HCT116 (cell line): ENCODE data around the gene CDH23. TPM values are rescaled to one million over a fixed set of nuclear protein-coding genes. Genes with fewer than 3 reads are reported as not detected.

ENCODE experiments used
- ATAC-seq: fragments of 200-7000 bp; cut with Tn5 transposase; 2 replicates; pipeline ENCODE4 v1.9.1; 2020; ENCODE audit warnings: mild to moderate bottlenecking, moderate library complexity
- BruUV-seq: library from RNA; stranded (reverse); fragments of 400-500 nt; replicated peaks from 2 replicates; lab custom pipeline; 2021; lab: Mats Ljungman, UMichigan
- CTCF ChIA-PET: fragments of 300-600 bp; sonication (Branson Sonifier 250); formaldehyde crosslinking; loops from one replicate; lab custom pipeline; 2021; ENCODE audit warnings: antibody characterized with exemption; lab: Charles Lee
- POLR2A ChIA-PET: fragments of 300-600, 350-600 bp; sonication (Branson Sonifier 250); formaldehyde crosslinking; loops from one replicate; lab custom pipeline; 2021; ENCODE audit warnings: antibody characterized with exemption; lab: Charles Lee
- RAD21 ChIA-PET, 2 experiments: fragments of 300-600 bp; sonication (Branson Sonifier 250); formaldehyde crosslinking; loops; one replicate each; lab custom pipeline; 2023; ENCODE audit warnings: low total read pairs in 2 of 2; ENCODE audit not compliant: uncharacterized antibody in 2 of 2, unreplicated experiment in 2 of 2, low non-redundant PET in 1 of 2; lab: Charles Lee
- DNase-seq: peaks from one replicate; pipeline ENCODE4 v3.0.0-alpha.2; 2010; ENCODE audit warnings: low read depth, low spot score
- H2AFZ ChIP-seq: fragments of 200-600 bp; shearing (Covaris generic), sonication (generic); 2 replicates; pipeline ENCODE4 v1.6.1; 2017; ENCODE audit warnings: low read depth, mixed run types, mixed read lengths, antibody characterized with exemption, low read length; ENCODE audit not compliant: poor library complexity, severe bottlenecking
- H3K27ac ChIP-seq: 2 replicates; pipeline ENCODE4 v1.5.1; 2012; ENCODE audit warnings: low read depth, low read length
- H3K27me3 ChIP-seq: fragments of 200-600 bp; sonication (generic); 2 replicates; pipeline ENCODE4 v1.6.1; 2016; ENCODE audit warnings: mixed run types, low read length, mixed read lengths; ENCODE audit not compliant: insufficient read depth
- H3K36me3 ChIP-seq, 2 experiments: fragments of 200-500 bp in 1 of 2; fragments of 200-600 bp in 1 of 2; sonication (Bioruptor generic) in 1 of 2; sonication (generic) in 1 of 2; 2 replicates each; pipeline versions ENCODE4 v1.5.1 to v1.6.1; 2014 to 2016; ENCODE audit warnings: low read length in 2 of 2, inconsistent platforms in 1 of 2, mixed read lengths in 1 of 2, mixed run types in 1 of 2; ENCODE audit not compliant: insufficient read depth in 2 of 2, control insufficient read depth in 1 of 2
- H3K4me1 ChIP-seq, 2 experiments: fragments of 200-600 bp in 1 of 2; sonication (generic) in 1 of 2; 2 replicates each; pipeline versions ENCODE4 v1.5.1 to v1.6.1; 2012 to 2017; ENCODE audit warnings: low read length in 2 of 2, inconsistent platforms in 1 of 2, mild to moderate bottlenecking in 1 of 2, mixed read lengths in 1 of 2, mixed run types in 1 of 2, moderate library complexity in 1 of 2; ENCODE audit not compliant: insufficient read depth in 2 of 2, control insufficient read depth in 1 of 2
- H3K4me2 ChIP-seq: fragments of 200-600 bp; sonication (generic); 2 replicates; pipeline ENCODE4 v1.6.1; 2017; ENCODE audit warnings: mixed run types, low read length, mixed read lengths
- H3K4me3 ChIP-seq, 2 experiments: fragments of 200-600 bp in 1 of 2; sonication (generic) in 1 of 2; replicated peaks in 1 of 2; 2 replicates each; pipeline ENCODE4 v1.5.1; 2011 to 2016; ENCODE audit warnings: low read length in 2 of 2, control low read depth in 1 of 2, low read depth in 1 of 2, mild to moderate bottlenecking in 1 of 2, mixed read lengths in 1 of 2, mixed run types in 1 of 2
- H3K79me2 ChIP-seq: fragments of 200-600 bp; sonication (generic); 2 replicates; pipeline ENCODE4 v1.6.1; 2017; ENCODE audit warnings: mild to moderate bottlenecking, mixed run types, low read length, moderate library complexity, mixed read lengths; ENCODE audit not compliant: insufficient read depth
- H3K9ac ChIP-seq: fragments of 200-600 bp; sonication (generic); 2 replicates; pipeline ENCODE4 v1.6.1; 2016; ENCODE audit warnings: low read length, mixed read lengths
- H3K9me2 ChIP-seq: fragments of 200-600 bp; sonication (generic), shearing (Covaris generic); 2 replicates; pipeline ENCODE4 v1.6.1; 2017; ENCODE audit warnings: mixed run types, mild to moderate bottlenecking, moderate library complexity; ENCODE audit not compliant: insufficient read depth
- H3K9me3 ChIP-seq, 2 experiments: fragments of 200-500 bp in 1 of 2; fragments of 200-600 bp in 1 of 2; sonication (Bioruptor generic) in 1 of 2; sonication (generic) in 1 of 2; 2 replicates each; pipeline ENCODE4 v1.6.1; 2014 to 2017; ENCODE audit warnings: low read length in 2 of 2, mixed read lengths in 2 of 2, inconsistent platforms in 1 of 2, low read depth in 1 of 2, mild to moderate bottlenecking in 1 of 2, mixed run types in 1 of 2, moderate library complexity in 1 of 2; ENCODE audit not compliant: control insufficient read depth in 1 of 2, insufficient read depth in 1 of 2
- H4K20me1 ChIP-seq: fragments of 200-600 bp; sonication (generic), shearing (Covaris generic); 2 replicates; pipeline ENCODE4 v1.6.1; 2017; ENCODE audit warnings: mixed run types, mild to moderate bottlenecking, moderate library complexity; ENCODE audit not compliant: insufficient read depth
- ATF3 ChIP-seq: IDR thresholded peaks from 2 replicates; pipeline ENCODE4 v1.6.1; 2012
- CEBPB ChIP-seq: IDR thresholded peaks from 2 replicates; pipeline ENCODE4 v1.6.1; 2012; ENCODE audit warnings: low read depth
- EGR1 ChIP-seq: IDR thresholded peaks from 2 replicates; pipeline ENCODE4 v1.6.1; 2012; ENCODE audit warnings: low read depth
- ELF1 ChIP-seq: IDR thresholded peaks from 2 replicates; pipeline ENCODE4 v1.6.1; 2012; ENCODE audit warnings: low read depth, borderline replicate concordance
- EZH2phosphoT487 ChIP-seq: fragments of 200-600 bp; IDR thresholded peaks from 2 replicates; pipeline ENCODE4 v1.6.1; 2018; ENCODE audit warnings: antibody characterized with exemption, borderline replicate concordance
- POLR2A ChIP-seq: IDR thresholded peaks from 2 replicates; pipeline ENCODE4 v1.7.0; 2011; ENCODE audit warnings: borderline replicate concordance; ENCODE audit not compliant: insufficient read depth, insufficient read length; ENCODE audit errors: extremely low read depth
- RAD21 ChIP-seq: IDR thresholded peaks from 2 replicates; pipeline ENCODE4 v1.6.1; 2012; ENCODE audit warnings: low read depth, mild to moderate bottlenecking
- REST ChIP-seq: IDR thresholded peaks from 2 replicates; pipeline ENCODE4 v1.6.1; 2012; ENCODE audit warnings: low read depth
- SIN3A ChIP-seq: IDR thresholded peaks from 2 replicates; pipeline ENCODE4 v1.6.1; 2012; ENCODE audit warnings: low read depth
- SP1 ChIP-seq: IDR thresholded peaks from 2 replicates; pipeline ENCODE4 v1.6.1; 2012; ENCODE audit warnings: low read depth
- SRF ChIP-seq: IDR thresholded peaks from 2 replicates; pipeline ENCODE4 v1.6.1; 2012; ENCODE audit warnings: low read depth
- TCF7L2 ChIP-seq: IDR thresholded peaks from 2 replicates; pipeline ENCODE4 v1.7.0; 2011; ENCODE audit warnings: borderline replicate concordance, inconsistent platforms; ENCODE audit not compliant: insufficient read depth, insufficient read length; ENCODE audit errors: extremely low read depth
- YY1 ChIP-seq: IDR thresholded peaks from 2 replicates; pipeline ENCODE4 v1.6.1; 2011; ENCODE audit warnings: low read length, low read depth, moderate library complexity, mild to moderate bottlenecking; ENCODE audit not compliant: insufficient replicate concordance; ENCODE audit errors: extremely low read depth
- ZFX ChIP-seq: fragments of 450-650 bp; IDR thresholded peaks from 2 replicates; pipeline ENCODE4 v1.6.1; 2017
- intact Hi-C: fragments of 100-400 bp; cut with micrococcal nuclease; formaldehyde crosslinking; loops from 2 replicates; pipeline ENCODE4 v1.10.0; 2022
- total RNA-seq: library from RNA; stranded (reverse); gene quantifications from one replicate; pipeline ENCODE4 v1.2.1, GENCODE V29; 2021; ENCODE audit not compliant: unreplicated experiment

Gene CDH23
- total RNA-seq, 1 experiment from 2014 or later = not detected

- intact Hi-C loops = no loop called here
- DNase-seq = no peak
- POLR2A ChIA-PET = no interaction called here
- no peaks in the 10 kb centered on the region for H4K20me1 ChIP-seq
- H3K9me2 ChIP-seq = no peaks in the 10 kb centered on the region
- no peaks in the 10 kb centered on the region for H3K27me3 ChIP-seq
- RAD21 ChIA-PET = no interaction called here
- no peak for ATAC-seq
- H3K4me2 ChIP-seq = no peak overlapping the region
- no peaks in the 10 kb centered on the region for H3K9me3 ChIP-seq
- no peak overlapping the region for H3K4me3 ChIP-seq
- no peak for TF ChIP-seq SP1
- TF ChIP-seq RAD21 = no peak
- no peak for TF ChIP-seq REST
- H3K79me2 ChIP-seq = no peaks in the 10 kb centered on the region
- H3K27ac ChIP-seq = no peak overlapping the region
- H3K36me3 ChIP-seq = peaks cover 25 to 59% of the 10 kb centered on the region in 2 experiments
- no peaks in the 10 kb centered on the region for H3K4me1 ChIP-seq
- H2AFZ ChIP-seq = no peak overlapping the region
- BruUV-seq = no TSS peak
- no peak overlapping the region for H3K9ac ChIP-seq
- CTCF ChIA-PET = interaction anchor here (1.1 kb wide), 1 partner anchor 76 kb away, joined by 4 read pairs; no protein-coding TSS in a partner anchor
Observed at GRCh38 chr10:71819985-71820384, 423.3 kb downstream of the CDH23 start.

- ChIA-PET POLR2A (no interaction called here), CTCF (no interaction called here), RAD21 (no interaction called here)
- H3K27ac ChIP-seq = no peak overlapping the region
- H3K79me2 ChIP-seq = no peaks in the 10 kb centered on the region
- H2AFZ ChIP-seq = no peak overlapping the region
- no peak overlapping the region for H3K9ac ChIP-seq
- H3K9me3 ChIP-seq = no peaks in the 10 kb centered on the region
- H3K4me3 ChIP-seq = no peak overlapping the region
- H3K27me3 ChIP-seq = no peaks in the 10 kb centered on the region
- ATAC-seq = no peak
- intact Hi-C loops = no loop called here
- BruUV-seq = no TSS peak
- no peaks in the 10 kb centered on the region for H3K9me2 ChIP-seq
- no peaks in the 10 kb centered on the region for H3K4me1 ChIP-seq
- H4K20me1 ChIP-seq = no peaks in the 10 kb centered on the region
- H3K36me3 ChIP-seq = peaks cover 34 to 66% of the 10 kb centered on the region in 2 experiments
- no peak for DNase-seq
- H3K4me2 ChIP-seq = no peak overlapping the region
- TF ChIP-seq RAD21 (no peak), POLR2A (no peak), ELF1 (no peak), EZH2phosphoT487 (no peak), ATF3 (no peak), SIN3A (no peak), TCF7L2 (no peak), ZFX (no peak), REST (no peak), CEBPB (no peak), EGR1 (no peak), SRF (no peak), YY1 (no peak)
Observed at GRCh38 chr10:71820966-71821365, 424.2 kb downstream of the CDH23 start.
